SK-N-SH (cell line): ENCODE measurements around the gene SULF2.

Experiments
- CTCF ChIP-seq: fragments of 200-600 bp; sonication (generic); IDR thresholded peaks from 2 replicates; pipeline ENCODE4 v1.6.1; 2017; ENCODE audit warnings: antibody characterized with exemption, mild to moderate bottlenecking, moderate library complexity
- MEF2A ChIP-seq: IDR thresholded peaks from 2 replicates; pipeline ENCODE4 v1.4.0; 2012; ENCODE audit warnings: low read depth, borderline replicate concordance
- MXI1 ChIP-seq: IDR thresholded peaks from 2 replicates; pipeline ENCODE4 v1.6.1; 2012; ENCODE audit warnings: mild to moderate bottlenecking, low read depth, low read length, improper control_type of control experiment
- POLR2AphosphoS5 ChIP-seq: IDR thresholded peaks from 2 replicates; pipeline ENCODE4 v1.6.1; 2012; ENCODE audit warnings: low read depth, low read length
- RAD21 ChIP-seq: IDR thresholded peaks from 2 replicates; pipeline ENCODE4 v1.6.1; 2012; ENCODE audit warnings: mild to moderate bottlenecking, low read length
- REST ChIP-seq: IDR thresholded peaks from 2 replicates; pipeline ENCODE4 v1.6.1; 2012; ENCODE audit warnings: mild to moderate bottlenecking, low read depth, low read length, moderate library complexity
- SMC3 ChIP-seq: IDR thresholded peaks from 2 replicates; pipeline ENCODE4 v1.6.1; 2012; ENCODE audit warnings: low read depth, low read length, improper control_type of control experiment
- YY1 ChIP-seq: IDR thresholded peaks from 2 replicates; pipeline ENCODE4 v1.4.0; 2012; ENCODE audit warnings: low read depth, mild to moderate bottlenecking
- ZBTB33 ChIP-seq: IDR thresholded peaks from 2 replicates; pipeline ENCODE4 v1.4.0; 2012; ENCODE audit warnings: low read depth, borderline replicate concordance

- TF ChIP-seq RAD21 (no peak), CTCF (no peak), REST (no peak), POLR2AphosphoS5 (no peak), YY1 (no peak), MXI1 (no peak), MEF2A (no peak), ZBTB33 (no peak), SMC3 (no peak)
These were observed 116.7 kb downstream of the SULF2 start for GRCh38 chr20:47668313-47669151.
